PC-3 (cell line): ENCODE data around the gene SERPINA5. TPM values are rescaled to one million over a fixed set of nuclear protein-coding genes. Genes with fewer than 3 reads are reported as not detected.

ENCODE experiments used
- ATAC-seq: fragments of 200-7000 bp; cut with Tn5 transposase; 2 replicates; pipeline ENCODE4 v1.9.1; 2020; ENCODE audit warnings: mild to moderate bottlenecking, moderate library complexity
- BruUV-seq: library from RNA; stranded (reverse); fragments of 400-500 nt; replicated peaks from 2 replicates; lab custom pipeline; 2021; lab: Mats Ljungman, UMichigan
- CTCF ChIA-PET: fragments of 300-600 bp; sonication (Branson Sonifier 250); formaldehyde crosslinking; loops from one replicate; lab custom pipeline; 2022; ENCODE audit warnings: antibody characterized with exemption; lab: Charles Lee
- POLR2A ChIA-PET: fragments of 300-600 bp; sonication (Branson Sonifier 250); formaldehyde crosslinking; loops from one replicate; lab custom pipeline; 2022; ENCODE audit warnings: antibody characterized with exemption; ENCODE audit not compliant: unreplicated experiment; lab: Charles Lee
- DNase-seq: peaks from one replicate; pipeline ENCODE4 v3.0.0-alpha.2; 2015
- H2AFZ ChIP-seq: fragments of 300-600 bp; sonication (generic); 2 replicates; pipeline ENCODE4 v1.6.0; 2016; ENCODE audit warnings: antibody characterized with exemption, low read length
- H3F3A ChIP-seq: fragments of 300-600 bp; sonication (generic); one replicate; pipeline ENCODE4 v1.6.0; 2017; ENCODE audit warnings: antibody characterized with exemption, low read length, control low read depth, mild to moderate bottlenecking; ENCODE audit not compliant: unreplicated experiment
- H3K27ac ChIP-seq: fragments of 300-600 bp; sonication (generic); 2 replicates; pipeline ENCODE4 v1.5.1; 2016; ENCODE audit warnings: mild to moderate bottlenecking, low read length
- H3K27me3 ChIP-seq: fragments of 300-600 bp; sonication (generic); 2 replicates; pipeline ENCODE4 v1.6.1; 2016; ENCODE audit warnings: low read length, mixed read lengths
- H3K36me3 ChIP-seq: fragments of 300-600 bp; sonication (generic); 2 replicates; pipeline ENCODE4 v1.6.1; 2016; ENCODE audit warnings: low read depth, mixed run types, low read length, mixed read lengths
- H3K4me1 ChIP-seq: fragments of 300-600 bp; sonication (generic); 2 replicates; pipeline ENCODE4 v1.5.1; 2016; ENCODE audit warnings: low read length; ENCODE audit not compliant: insufficient read depth
- H3K4me2 ChIP-seq: fragments of 300-600 bp; sonication (generic); 2 replicates; pipeline ENCODE4 v1.6.0; 2016; ENCODE audit warnings: low read length
- H3K4me3 ChIP-seq: fragments of 300-600 bp; sonication (generic); 2 replicates; pipeline ENCODE4 v1.5.1; 2016; ENCODE audit warnings: mild to moderate bottlenecking, low read length, mixed read lengths
- H3K79me2 ChIP-seq: fragments of 300-600 bp; sonication (generic); 2 replicates; pipeline ENCODE4 v1.6.1; 2017; ENCODE audit warnings: low read length, mixed read lengths
- H3K9ac ChIP-seq: fragments of 300-600 bp; sonication (generic); 2 replicates; pipeline ENCODE4 v1.6.0; 2016; ENCODE audit warnings: mild to moderate bottlenecking, low read length
- H3K9me2 ChIP-seq: fragments of 300-600 bp; sonication (generic); replicated peaks from 2 replicates; pipeline ENCODE4 v1.6.1; 2016; ENCODE audit warnings: mixed run types, low read length, mixed read lengths
- H3K9me3 ChIP-seq: fragments of 300-600 bp; sonication (generic); 2 replicates; pipeline ENCODE4 v1.6.1; 2016; ENCODE audit warnings: low read length, mixed read lengths
- H4K20me1 ChIP-seq: fragments of 300-600 bp; sonication (generic); 2 replicates; pipeline ENCODE4 v1.6.1; 2016; ENCODE audit warnings: low read length, mixed read lengths
- CTCF ChIP-seq: fragments of 300-600 bp; sonication (generic); conservative IDR thresholded peaks from 2 replicates; pipeline ENCODE4 v1.5.1; 2017; ENCODE audit warnings: antibody characterized with exemption, low read depth, mild to moderate bottlenecking, low read length
- EZH2 ChIP-seq: fragments of 300-600 bp; sonication (generic); IDR thresholded peaks from one replicate; pipeline ENCODE4 v1.6.1; 2017; ENCODE audit warnings: antibody characterized with exemption, mild to moderate bottlenecking, low read length; ENCODE audit not compliant: unreplicated experiment
- EZH2phosphoT487 ChIP-seq: fragments of 300-600 bp; sonication (generic); IDR thresholded peaks from 2 replicates; pipeline ENCODE4 v1.6.1; 2018; ENCODE audit warnings: mild to moderate bottlenecking, antibody characterized with exemption, low read length, borderline replicate concordance
- intact Hi-C: fragments of 100-400 bp; cut with micrococcal nuclease; formaldehyde crosslinking; loops from 2 replicates; pipeline ENCODE4 v1.9.0; 2023
- total RNA-seq: library from RNA; depleted of rRNA; stranded (reverse); fragments of >200 nt; gene quantifications from 2 replicates; pipeline ENCODE4 v1.2.3, GENCODE V29; 2014

The SERPINA5 gene
- total RNA-seq, 1 experiment from 2014 or later = not detected

- Histone ChIP-seq H3K36me3 (no peaks in the 10 kb centered on the region), H4K20me1 (no peaks in the 10 kb centered on the region), H3K79me2 (no peaks in the 10 kb centered on the region), H3K4me3 (no peak overlapping the region), H3K4me2 (no peak overlapping the region), H3K4me1 (no peaks in the 10 kb centered on the region), H3K27me3 (no peaks in the 10 kb centered on the region), H3K9ac (no peak overlapping the region), H3K9me3 (no peaks in the 10 kb centered on the region), H3K27ac (no peak overlapping the region), H2AFZ (no peak overlapping the region), H3F3A (no peaks in the 10 kb centered on the region), H3K9me2 (no peaks in the 10 kb centered on the region)
- ATAC-seq (no peak), DNase-seq (no peak)
- TF ChIP-seq EZH2 = no peak
- no peak for TF ChIP-seq CTCF
- TF ChIP-seq EZH2phosphoT487 = no peak
- ChIA-PET CTCF (no interaction called here), POLR2A (no interaction called here)
- intact Hi-C loops = no loop called here
- BruUV-seq = no TSS peak
Measured at GRCh38 chr14:94560291-94560665, 20.9 kb upstream of the SERPINA5 start.

DNA sequence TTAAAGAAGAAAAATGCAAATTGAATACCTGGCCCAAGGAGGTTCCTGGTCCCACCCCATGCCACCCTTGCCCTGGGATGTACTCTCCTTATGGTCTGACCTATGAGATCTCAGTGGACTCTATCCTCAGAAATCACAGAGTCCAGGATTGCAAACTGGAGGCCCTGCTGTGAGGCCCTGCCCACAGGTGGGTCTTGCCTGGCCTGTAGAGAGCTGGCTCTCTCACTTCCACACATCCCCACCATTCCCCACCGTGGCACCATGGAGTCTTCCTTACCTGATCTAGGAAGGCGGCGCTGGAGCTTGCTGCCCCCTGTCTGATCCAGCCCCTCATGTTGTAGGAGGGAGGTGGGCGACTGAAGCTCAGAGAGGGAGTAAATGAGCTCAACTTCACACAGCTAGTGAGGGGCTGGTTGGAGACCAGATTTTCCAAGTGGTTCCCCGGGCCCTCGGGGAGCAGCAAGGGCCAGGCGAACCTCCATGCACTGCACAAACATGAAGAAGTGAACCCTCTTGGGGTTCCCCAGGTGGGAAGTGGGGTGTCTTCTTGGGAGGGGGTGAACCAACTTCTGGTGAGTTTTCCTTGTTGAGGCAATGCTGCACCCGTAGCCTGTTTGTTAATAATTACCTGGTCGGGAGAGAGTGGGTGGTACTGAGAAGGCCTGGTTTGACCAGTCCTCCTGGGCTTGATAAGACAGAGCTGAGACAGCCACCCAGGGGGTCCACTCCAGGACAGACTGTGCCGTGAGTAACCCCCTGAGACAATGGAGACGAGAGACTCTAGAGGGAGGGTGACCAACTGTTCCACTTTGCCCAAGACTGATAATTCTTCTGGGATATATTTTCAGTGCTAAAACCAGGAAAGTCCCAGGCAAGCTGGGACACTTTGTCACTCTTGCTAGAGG is 20.2 kb upstream of the SERPINA5 start, which contains the start of gene SERPINA4:
SERPINA4 (plus strand) TSS at position 692 of the 905 bp plus-strand sequence. CDS start 2,041 bp downstream, outside the sequence.
- Histone ChIP-seq H3K9ac (no peak within 1 kb of the TSS), H4K20me1 (no peaks in the 10 kb centered on the region), H3K27me3 (no peaks in the 10 kb centered on the region), H3K36me3 (no peaks in the 10 kb centered on the region), H3K4me1 (no peaks in the 10 kb centered on the region), H3K27ac (no peak within 1 kb of the TSS), H3K9me2 (no peaks in the 10 kb centered on the region), H3K9me3 (no peaks in the 10 kb centered on the region), H2AFZ (no peak within 1 kb of the TSS), H3K79me2 (no peaks in the 10 kb centered on the region), H3K4me2 (no peak within 1 kb of the TSS), H3F3A (no peaks in the 10 kb centered on the region), H3K4me3 (no peak within 1 kb of the TSS)
- intact Hi-C loops = no loop called here
- no peak for TF ChIP-seq EZH2phosphoT487
- TF ChIP-seq CTCF = no peak
- TF ChIP-seq EZH2 = no peak
- DNase-seq = no peak
- ATAC-seq = no peak
- CTCF ChIA-PET = no interaction called here
- POLR2A ChIA-PET = no interaction called here
- no TSS peak for BruUV-seq

GRCh38 chr14:94561656-94562010 is 19.6 kb upstream of the SERPINA5 start:
- H3K4me3 ChIP-seq = no peak overlapping the region
- intact Hi-C loops = no loop called here
- H2AFZ ChIP-seq = no peak overlapping the region
- no peaks in the 10 kb centered on the region for H3K9me2 ChIP-seq
- H3K9ac ChIP-seq = no peak overlapping the region
- ChIA-PET CTCF (no interaction called here), POLR2A (no interaction called here)
- no peaks in the 10 kb centered on the region for H3K4me1 ChIP-seq
- no TSS peak for BruUV-seq
- DNase-seq (no peak), ATAC-seq (no peak)
- H3K9me3 ChIP-seq = no peaks in the 10 kb centered on the region
- no peaks in the 10 kb centered on the region for H3K36me3 ChIP-seq
- TF ChIP-seq CTCF = no peak
- no peak for TF ChIP-seq EZH2
- TF ChIP-seq EZH2phosphoT487 = no peak
- no peaks in the 10 kb centered on the region for H3K27me3 ChIP-seq
- no peaks in the 10 kb centered on the region for H4K20me1 ChIP-seq
- no peaks in the 10 kb centered on the region for H3F3A ChIP-seq
- H3K79me2 ChIP-seq = no peaks in the 10 kb centered on the region
- no peak overlapping the region for H3K27ac ChIP-seq
- no peak overlapping the region for H3K4me2 ChIP-seq
